Right kidney (tissue), 1 donor: ENCODE data around the gene DOCK2.

ENCODE experiments used
- DNase-seq: peaks from one replicate; pipeline ENCODE4 v3.0.0-alpha.2; 2016

Gene DOCK2

DNA sequence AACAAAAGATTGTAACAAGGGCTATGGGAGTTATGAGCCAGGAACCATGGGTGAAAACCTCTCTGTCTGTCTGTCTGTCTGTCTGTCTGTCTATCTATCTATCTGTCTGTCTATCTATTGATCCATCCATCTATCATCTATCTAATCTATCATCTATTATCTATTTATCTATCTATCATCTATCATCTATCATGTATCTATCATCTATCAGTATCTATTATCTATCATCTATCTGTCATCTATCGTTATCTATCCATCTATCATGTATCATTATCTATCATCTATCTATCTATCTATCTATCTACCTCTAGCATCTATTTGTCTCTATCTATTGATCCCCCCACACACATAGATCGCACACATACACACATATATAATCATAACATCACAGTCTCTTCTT, 230.3 kb downstream of the DOCK2 start:
- no peak for DNase-seq

DNA sequence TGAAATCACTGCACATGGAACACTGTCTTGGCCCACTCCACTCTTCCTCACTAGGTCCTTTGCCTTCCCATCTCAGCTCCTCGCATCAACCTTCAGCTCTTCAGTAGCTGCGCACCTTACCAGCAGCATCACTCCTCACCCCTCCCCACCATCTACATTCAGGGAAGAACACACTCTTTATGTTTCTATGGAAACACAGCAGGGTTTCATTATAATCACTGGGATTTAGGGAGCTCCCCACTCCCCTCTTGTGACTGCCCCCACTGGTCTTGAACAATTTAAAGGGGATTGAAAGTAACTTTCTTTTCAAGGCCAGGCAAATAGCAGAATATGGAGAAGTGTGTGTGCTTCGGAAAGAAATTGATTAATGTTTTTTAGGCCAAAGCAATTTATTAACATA, 232.0 kb downstream of the DOCK2 start:
- DNase-seq: no peak

DNA sequence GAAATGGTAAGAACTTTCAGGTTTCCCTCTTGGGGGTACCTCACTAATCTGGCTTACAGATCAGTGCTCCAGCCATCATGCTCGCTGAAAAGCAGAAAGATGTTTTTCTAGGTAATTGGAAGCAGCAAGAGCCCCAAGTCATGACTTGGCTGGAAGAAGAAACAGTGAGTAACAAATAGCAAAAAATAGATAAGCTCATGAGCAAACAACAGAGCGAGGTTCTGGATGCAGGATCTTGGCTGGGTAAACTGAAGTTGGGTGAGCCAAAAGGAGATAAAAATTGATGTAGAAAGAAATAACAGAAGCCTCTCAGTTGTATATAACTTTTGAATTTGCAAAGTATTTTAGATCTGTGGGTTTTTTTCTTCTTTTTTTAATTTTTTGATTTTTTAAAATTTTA, 233.1 kb downstream of the DOCK2 start:
- DNase-seq: no peak

DNA sequence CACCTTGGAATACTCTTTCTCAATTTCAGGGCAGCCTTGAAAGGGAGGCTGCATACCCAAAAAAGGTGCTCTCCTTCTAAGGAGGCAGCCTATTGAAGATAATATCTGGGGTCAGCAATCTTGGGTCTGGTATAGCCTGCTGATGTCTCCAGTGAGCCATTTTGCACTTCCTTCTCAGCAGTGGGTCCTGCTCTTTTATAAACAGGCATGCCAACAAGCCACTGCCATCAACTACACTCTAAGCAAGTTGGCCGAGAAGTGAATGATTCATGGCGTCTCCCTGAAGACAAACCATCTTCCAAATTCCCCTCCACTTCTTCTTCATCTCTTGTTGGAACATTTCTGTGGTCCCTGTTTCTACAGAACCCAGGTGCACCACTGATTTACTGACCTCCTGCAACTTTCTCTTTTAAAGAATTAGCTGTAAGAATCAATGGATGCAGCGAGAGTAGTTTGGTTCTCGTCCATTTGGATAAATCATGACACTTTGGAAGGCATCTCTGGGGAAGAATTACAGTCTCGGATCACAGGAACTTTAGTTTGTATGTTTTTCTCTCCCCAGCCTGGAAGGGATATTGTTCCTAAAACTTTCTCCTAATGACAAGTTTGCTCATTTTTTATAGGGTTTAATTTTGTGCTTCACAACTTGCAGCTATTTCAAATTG, 234.9 kb downstream of the DOCK2 start:
- DNase-seq: no peak

GRCh38 chr5:169873642-169874041, 236.6 kb downstream of the DOCK2 start:
- no peak for DNase-seq

DNA sequence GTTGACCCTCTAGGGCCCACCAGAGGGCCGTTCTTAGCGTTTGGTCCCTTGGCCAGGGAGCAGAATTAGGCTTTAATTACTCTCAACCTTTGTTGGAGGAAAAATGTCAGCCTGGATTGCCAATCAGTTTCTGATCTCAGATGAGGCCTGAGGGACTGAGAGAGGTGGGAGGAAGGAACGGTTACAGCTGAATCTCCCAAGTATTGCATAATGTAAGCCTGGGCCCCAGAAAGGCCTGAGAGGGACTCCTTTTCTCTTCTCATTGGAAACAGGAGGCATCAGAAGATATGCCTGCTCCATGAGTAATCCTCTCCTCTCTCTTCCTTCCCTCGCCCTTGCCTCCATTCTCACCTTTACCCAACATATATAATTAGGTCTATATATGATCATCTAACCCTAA, 237.5 kb downstream of the DOCK2 start:
- DNase-seq: no peak

DNA sequence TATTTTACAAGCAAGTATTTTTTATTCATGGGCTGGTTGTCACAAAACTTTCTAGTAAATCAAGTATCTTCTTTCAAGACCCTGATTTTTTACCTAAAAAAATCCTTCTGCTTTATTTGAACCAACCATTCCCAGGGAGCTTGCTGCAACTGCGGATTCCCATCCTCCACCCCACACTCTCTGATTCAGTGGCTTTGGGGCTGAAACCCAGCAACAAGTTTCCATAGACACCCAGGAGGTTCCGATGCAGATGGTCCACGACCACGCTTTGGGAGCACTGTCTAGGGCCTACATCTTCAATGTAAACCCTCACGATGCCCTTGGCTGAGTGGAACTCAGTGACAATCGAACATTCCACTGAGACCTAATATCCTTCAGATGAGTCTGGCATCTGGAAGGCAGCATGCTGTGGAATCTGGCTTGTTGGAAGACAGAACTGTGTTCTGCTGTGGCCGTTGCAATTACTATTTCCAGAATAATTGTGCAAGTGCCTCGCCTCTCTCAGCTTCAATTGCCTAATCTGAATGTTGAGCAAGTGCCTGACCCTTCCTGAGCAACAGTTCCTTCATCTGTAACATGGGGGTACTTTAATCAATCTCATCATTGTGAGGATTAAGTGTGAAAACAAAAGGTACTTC, 238.1 kb downstream of the DOCK2 start:
- no peak for DNase-seq

- DNase-seq: peak; percentile 10
These were observed 238.7 kb downstream of the DOCK2 start for GRCh38 chr5:169875731-169876130.

GRCh38 chr5:169876386-169876785, 239.3 kb downstream of the DOCK2 start:
- DNase-seq: no peak

- DNase-seq: no peak
These were observed 243.1 kb downstream of the DOCK2 start for GRCh38 chr5:169880012-169880663.

GRCh38 chr5:169880785-169881184, 243.7 kb downstream of the DOCK2 start:
- DNase-seq: no peak

- no peak for DNase-seq
These were observed 244.7 kb downstream of the DOCK2 start for GRCh38 chr5:169881702-169882303.

- DNase-seq: no peak
These were observed 249.0 kb downstream of the DOCK2 start for GRCh38 chr5:169886033-169886432.

DNA sequence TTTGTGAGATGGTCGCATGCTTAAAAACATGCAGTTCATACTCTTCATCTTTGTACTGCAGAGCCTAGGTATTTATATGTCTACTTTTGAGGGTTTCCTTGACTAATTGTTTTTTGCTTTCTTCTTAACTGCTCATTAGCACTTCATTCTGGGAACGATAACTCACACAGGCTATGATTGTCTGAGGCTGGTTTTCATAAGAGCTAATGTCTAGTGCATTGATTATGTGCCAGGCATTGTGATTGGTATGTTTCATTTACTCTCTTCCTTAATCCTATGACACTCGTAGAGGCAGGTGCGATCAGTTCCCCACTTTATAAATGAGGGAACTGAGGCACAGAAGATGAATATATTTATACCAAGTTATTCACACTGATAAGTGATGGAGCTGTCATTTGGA, 249.6 kb downstream of the DOCK2 start:
- no peak for DNase-seq

GRCh38 chr5:169889572-169889971, 252.5 kb downstream of the DOCK2 start:
- no peak for DNase-seq

GRCh38 chr5:169893010-169893409, 255.9 kb downstream of the DOCK2 start:
- DNase-seq: no peak

- DNase-seq: no peak
These were observed 256.5 kb downstream of the DOCK2 start for GRCh38 chr5:169893571-169893970.

- DNase-seq: no peak
These were observed 258.9 kb downstream of the DOCK2 start for GRCh38 chr5:169895926-169896325.

- no peak for DNase-seq
These were observed 260.4 kb downstream of the DOCK2 start for GRCh38 chr5:169897481-169897880.

- no peak for DNase-seq
These were observed 264.8 kb downstream of the DOCK2 start for GRCh38 chr5:169901896-169902295.

- DNase-seq: no peak
These were observed 267.0 kb downstream of the DOCK2 start for GRCh38 chr5:169904059-169904458.

- DNase-seq: no peak
These were observed 267.4 kb downstream of the DOCK2 start for GRCh38 chr5:169904508-169904907.

- no peak for DNase-seq
These were observed 267.9 kb downstream of the DOCK2 start for GRCh38 chr5:169905017-169905416.
